Smooth muscle cell of the brain vasculature (primary cell): Measurements from ENCODE around the gene NUDT3.

ENCODE experiments used
- DNase-seq: peaks from one replicate; pipeline ENCODE4 v3.0.0-alpha.2; 2012; ENCODE audit warnings: low read depth, low spot score

NUDT3 gene

DNA sequence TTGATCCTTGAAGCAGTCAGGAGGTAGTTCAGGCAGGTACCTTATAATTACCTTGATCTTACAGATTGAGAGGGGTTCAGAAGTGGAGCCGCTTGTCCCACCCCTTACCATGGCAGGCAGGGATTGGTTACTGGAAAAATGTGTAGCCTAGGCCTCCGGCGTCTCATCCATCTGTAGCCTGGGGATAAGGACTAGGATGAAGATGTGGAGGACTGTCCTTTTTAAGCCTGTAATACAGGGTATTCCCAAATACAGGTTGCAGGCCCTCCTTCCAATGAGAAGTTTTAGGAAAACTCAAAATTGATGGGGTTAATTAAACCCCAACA, 153.0 kb downstream of the NUDT3 start:
- no peak for DNase-seq

DNA sequence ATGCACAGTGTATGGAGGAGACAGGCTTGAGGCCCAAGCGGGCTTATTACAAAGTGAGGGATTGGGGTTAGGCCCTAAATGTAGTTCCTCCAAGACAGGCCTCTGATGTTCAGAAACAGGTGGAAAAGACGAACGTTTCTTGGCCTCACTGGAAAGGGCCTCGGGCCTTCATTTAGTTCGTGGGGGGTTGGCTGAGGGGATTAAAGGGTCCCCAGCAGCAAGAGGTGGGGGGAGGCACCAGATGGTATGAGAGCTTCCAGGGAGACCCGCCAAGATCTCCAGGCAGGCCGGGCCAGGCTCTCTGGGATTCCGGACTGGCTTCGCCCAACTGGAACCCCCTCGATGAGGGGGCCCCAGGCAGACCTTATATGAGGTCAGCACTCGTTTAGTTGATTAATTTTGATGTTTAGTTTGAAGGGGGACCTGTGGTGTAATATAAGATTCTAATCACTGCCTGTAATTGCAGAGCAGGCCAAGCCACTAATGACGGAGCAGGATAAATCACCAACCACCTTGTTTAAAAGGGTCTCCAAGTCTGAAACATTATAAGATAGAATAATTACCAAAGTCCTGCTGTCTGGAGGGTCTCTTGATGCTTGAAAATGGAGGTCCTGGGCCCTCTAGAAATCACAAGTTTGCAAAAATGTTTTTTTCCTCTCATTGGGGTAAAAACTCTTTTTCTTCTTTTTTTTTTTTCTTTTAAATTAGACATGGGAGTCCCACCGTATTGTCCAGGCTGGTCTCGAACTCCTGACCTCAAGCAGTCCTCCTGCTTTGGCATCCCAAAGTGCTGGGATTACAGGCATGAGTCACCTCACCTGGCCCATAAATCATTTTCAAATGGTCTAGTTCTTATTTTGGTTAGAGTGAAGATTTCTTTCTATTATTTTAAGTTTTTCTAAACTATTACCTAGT, 153.6 kb downstream of the NUDT3 start:
- DNase-seq = no peak

DNA sequence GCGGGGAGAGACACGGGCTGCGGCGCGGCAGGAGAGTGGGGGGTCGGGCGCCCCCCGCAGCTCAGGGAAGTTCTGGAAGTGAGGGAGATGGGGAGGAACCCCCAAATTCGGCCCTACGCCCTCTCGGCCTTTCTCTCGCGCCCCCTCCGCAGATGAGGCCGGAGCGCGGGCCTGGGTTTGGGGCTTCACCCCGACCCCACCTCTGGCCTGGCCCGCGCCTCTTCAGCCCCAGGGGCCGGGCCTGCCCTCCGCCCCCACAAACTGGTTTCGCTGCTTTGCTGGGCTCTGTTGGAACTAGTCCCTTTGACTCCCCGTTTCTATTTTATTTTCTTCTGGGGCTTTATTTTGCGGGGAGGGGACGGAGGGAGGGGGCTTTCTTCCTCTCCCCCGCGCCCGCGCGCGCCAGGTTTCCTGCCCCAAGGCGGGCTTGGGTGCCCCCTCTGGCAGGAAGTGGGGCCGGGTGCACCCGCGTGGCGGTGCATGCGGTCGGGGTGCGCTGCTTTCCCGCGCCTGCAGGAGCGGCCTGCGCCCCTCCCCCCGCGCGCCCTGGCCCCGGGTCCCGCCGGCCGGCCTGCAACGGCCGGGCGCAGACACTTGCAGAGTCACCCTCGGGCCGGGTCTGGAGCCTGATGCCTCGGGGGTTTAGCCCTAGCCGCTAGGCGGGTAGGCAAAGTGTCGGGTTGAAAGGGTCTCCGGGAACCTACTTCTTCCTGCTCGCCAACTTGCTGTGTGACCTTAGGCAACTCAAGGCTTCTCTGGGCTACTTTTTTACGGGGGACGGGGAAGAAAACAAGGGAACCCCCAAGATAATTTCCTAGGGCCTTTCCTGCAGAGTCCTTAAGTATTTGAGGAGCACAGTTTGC, 154.5 kb downstream of the NUDT3 start:
- no peak for DNase-seq

DNA sequence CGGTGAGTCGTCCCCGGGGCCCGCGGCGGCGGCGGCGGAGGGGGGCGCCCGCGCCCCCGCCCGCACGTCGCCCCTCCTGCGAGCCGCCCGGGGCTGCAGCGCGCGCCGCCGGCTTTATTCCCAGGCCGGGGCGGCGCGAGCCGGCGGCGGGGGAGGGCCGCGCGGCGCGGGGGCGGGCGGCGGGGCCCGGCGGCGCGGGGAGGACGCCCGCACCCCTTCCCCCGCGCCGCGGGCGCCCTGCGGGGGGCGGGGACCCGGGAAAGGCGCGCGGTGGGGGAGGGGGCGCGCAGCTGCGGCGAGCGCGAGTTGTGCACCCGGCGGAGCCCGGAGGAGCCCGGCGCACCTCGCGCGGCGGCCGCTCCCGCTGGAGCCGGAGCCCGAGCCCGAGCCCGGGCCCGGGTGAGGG, 155.2 kb downstream of the NUDT3 start:
- no peak for DNase-seq

DNA sequence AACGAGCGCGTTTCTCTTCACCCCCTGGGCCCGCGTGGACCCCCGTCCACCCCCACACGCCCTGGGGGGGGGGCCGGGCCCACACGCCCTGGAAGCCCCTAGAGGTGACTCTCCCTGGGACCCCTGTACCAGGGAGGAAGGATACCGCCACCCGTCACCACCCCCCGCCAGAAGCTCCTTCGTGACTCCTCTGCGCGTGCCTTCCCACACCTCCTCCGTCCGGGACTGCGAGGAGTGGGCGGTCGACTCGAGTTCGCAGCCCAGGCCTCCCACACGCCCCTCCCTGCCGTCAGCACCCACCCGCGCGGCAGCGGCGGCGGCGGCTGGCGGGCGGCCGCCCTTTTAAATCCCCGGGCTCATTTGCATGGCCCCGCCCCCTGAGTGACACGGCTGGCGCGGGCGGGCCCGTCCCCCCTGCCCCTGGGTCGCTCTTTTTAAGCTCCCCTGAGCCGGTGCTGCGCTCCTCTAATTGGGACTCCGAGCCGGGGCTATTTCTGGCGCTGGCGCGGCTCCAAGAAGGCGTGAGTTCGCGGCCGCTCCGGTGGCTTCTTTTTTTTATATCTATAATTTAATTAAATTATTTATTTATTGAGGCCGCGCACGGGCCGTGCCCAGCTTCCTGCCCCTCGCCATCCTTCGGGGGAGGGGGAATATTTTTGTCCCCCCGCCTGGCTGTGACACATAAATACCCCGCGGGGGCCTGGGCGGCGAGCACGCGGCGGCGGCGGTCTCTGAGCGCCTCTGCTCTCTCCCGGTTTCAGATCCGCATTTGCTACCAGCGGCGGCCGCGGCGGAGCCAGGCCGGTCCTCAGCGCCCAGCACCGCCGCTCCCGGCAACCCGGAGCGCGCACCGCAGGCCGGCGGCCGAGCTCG, 155.8 kb downstream of the NUDT3 start, which contains the start of gene HMGA1:
Gene HMGA1 (plus strand): TSS at position 431 of the 873 bp plus-strand sequence. CDS start 3,908 bp downstream, outside the sequence.
- DNase-seq = no peak

DNA sequence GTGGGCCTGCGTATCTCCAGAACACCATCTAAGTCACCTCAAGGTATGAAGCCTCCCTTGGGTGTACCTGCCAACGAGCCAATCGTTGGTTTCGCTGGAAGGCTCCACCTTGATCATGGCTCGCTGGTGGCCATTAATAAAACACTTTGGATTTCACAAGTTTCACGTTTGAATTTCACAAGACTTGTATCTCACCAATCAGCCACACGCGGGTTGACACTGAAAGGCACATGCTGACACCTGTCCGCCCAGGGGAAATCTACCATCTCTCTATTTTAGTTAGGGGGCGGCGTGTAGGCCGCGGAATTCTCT, 156.4 kb downstream of the NUDT3 start:
- DNase-seq = no peak

DNA sequence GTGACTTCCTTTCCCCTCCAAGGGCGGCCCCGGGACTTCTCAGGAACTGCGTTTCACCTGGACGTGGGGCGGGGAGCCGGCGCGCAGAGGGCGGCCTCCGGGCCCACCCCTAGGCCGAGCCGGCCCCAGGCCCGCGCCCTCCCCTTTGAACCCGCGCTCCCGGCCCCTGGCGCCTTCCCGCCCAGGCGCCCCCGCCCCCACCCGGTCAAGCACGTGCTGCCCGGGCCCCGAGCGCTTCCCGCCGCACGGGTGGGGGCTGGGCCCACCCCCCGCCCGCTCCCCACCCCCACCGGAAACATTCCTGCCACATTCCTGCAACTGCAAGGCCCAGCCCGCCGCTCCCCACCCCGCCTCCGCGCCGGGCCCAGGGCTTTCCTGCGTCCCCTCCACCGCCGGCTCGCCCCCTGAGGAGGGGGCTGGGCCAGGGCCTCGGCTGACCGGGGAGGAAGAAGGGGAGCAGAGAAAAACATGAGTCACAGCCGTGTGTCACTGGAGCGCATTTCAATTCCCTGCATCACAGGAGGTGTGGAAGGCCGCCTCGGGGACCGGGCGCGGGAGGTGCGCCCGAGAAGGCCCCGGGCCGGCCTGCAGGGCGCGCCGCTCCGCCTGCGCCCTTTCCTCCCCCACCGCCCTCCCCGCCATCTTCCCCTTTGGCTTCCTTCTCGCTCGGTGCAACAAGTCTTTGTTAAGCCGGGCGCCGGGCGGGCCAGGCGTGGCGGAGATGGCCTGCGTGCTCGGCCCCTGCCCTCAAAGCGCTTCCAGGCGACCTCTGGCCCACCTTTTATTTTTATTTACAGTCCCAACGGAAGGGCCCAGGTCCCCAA, 156.9 kb downstream of the NUDT3 start:
- no peak for DNase-seq

DNA sequence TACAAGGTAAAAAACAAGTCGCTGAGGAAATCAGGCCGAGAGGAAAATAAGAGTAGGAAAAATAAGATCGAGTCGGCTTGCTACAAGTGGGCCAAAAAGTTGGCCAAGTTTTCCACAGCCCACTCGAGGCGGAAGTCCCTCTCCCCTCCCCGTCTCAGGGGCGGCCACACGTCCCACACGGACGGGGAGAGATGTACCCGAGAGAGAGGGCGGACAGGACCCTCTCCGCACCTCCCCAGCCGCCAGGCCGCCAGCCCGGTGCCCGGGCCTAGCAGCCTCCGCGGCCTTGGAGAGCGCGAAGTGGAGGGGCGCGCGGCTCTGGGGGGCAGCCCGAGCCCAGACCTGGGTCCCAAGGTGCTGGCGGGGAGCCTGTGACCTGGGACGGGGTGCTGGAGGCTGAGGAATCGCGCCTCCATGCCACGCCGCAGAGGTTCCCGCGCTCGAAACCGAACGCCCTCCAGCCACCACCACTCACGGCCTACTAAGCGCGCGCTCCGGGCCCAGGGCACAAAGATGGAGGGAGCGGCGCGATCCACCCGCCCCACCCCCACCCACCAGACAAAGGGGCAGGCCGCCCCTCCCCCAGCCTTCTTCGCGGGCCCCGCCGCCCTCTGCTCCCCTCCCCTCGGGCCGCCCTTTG, 157.7 kb downstream of the NUDT3 start:
- DNase-seq = no peak

DNA sequence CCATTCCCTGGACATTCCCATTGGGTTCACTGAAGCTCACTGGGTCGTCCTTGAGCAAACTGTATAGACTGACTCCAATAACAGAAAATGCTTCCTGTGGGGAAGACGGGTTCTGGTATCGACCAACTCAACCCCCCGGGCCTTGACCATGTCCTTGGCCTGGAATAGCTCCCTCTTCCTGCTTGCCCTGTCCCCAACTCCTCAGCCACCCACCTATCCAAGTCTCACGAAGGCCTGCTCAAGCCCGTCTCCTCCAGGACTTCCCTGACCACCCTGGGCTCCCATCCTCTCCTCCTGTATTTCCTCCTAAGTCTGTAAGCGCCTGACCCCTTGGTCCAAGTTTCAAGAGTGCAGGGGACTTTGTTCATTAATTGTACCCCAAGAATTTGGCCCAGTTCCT, 158.6 kb downstream of the NUDT3 start:
- no peak for DNase-seq

DNA sequence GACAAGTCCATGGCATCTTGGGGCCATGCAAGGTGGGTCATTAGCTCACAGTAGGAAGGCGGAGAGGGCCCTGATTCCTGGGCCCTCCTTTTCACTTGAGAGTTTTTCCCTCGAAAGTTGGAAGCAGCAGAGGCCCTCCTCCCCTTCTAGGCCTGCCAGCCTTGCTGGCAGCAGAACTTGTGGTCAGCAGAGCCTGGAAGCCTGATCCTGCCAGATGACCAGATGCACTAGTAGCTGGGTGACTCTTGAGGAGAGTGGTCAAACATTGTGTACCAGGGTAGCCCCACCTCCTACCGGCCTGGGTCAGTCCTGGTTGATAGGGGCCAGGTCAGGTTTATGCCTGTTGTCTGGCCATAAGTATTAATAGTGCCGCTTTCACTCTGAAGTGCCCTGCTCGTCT, 159.6 kb downstream of the NUDT3 start:
- DNase-seq = no peak

DNA sequence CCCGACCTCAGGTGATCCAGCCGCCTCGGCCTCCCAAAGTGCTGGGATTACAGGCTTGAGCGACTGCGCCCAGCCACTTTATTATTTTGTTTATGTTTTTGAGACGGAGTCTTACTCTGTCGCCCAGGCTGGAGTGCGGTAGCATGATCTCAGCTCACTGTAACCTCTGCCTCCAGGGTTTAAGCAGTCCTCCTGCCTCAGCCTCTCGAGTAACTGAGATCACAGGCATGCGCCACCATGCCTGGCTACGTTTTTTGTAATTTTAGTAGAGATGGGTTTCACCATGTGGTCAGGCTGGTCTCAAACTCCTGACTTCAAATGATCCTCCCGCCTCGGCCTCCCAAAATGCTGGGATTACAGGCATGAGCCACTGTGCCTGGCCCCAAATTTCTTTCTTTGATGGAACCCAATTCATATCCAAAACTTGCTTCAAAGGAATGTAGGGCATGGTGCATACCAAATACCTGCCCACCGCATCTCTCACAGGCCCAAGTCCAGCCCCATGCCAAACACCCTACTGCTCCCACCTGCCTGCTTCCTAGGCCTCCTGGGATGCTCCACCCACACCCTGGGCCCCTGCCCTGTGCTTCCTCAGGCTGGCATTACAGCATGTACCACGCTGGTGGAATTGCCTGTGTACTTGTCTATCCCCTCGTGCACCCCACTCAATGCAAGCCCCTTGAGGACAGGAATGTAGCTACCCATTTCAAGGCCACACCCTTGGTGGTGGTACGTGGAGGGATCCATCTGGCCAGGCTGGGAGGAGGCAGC, 160.7 kb downstream of the NUDT3 start:
- DNase-seq = no peak

DNA sequence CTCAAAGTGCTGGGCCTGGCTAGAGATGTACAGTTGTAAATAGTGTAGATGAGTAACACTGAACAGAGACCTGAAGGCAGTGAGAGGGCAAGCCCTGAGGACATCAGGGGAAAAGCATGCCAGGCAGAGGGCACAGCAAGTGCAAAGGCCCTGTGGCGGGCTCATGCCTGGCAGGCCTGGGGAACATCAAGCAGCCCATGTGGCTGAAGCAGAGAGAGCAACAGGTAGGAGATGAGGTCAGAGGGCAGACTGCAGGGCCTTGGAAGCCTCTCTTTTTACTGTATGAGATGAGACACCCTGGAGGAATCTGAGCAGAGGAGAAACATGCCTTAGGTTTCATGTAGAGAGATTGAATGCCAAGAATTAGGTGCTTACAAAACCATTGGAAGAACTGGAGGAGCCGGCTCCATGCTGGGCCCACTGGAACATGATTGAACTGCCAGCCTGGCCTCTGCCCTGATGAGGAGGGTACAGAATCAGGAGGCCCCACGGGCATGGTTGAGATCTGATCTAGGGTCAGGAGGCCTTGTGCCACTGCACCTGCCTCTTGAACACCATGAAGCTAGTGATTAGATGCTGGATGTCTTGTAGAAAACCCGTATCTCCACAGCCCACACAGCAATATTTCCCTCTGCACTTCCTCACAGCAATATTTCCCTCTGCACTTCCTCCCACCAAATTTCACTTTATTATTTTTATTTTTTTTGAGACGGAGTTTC, 161.7 kb downstream of the NUDT3 start:
- no peak for DNase-seq

DNA sequence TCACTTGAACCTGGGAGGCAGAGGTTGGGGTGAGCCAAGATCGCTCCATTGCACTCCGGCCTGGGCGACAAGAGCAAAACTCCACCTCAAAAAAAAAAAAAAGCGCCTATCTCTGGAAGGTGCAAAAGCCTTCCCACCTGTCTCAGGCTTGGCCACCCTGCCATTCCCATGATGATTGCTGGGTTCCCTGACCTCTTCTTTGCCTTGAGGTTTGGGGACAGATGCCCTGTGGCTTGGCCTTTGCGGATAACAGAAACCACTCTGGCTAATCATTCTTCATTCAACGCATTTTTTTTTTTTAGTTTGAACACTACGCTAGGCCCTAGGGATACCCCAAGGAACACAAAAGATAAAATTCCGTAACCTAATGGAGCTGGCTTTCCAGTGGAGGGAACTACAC, 162.6 kb downstream of the NUDT3 start:
- DNase-seq = no peak
